Activated CD8-positive, alpha-beta T cell treated with anti-CD3 and anti-CD28 coated beads for 36 hours (primary cell): ENCODE measurements around the gene HHATL. TPM values are rescaled to one million over a fixed set of nuclear protein-coding genes. Genes with fewer than 3 reads are reported as not detected.

Experiments used
- ATAC-seq: fragments of 200-7000 bp; cut with Tn5 transposase; one replicate; pipeline ENCODE4 v1.10.0; 2021; ENCODE audit warnings: mild to moderate bottlenecking, moderate library complexity
- CTCF ChIA-PET: fragments of 350-600 bp; sonication (Branson Sonifier 250); formaldehyde crosslinking; loops from one replicate; lab custom pipeline; 2021; ENCODE audit warnings: antibody characterized with exemption; lab: Charles Lee
- POLR2A ChIA-PET: fragments of 350-600 bp; sonication (Branson Sonifier 250); formaldehyde crosslinking; loops from one replicate; lab custom pipeline; 2021; ENCODE audit warnings: antibody characterized with exemption; lab: Charles Lee
- DNase-seq: peaks from one replicate; pipeline ENCODE4 v3.0.0-alpha.2; 2020
- H3K27ac Mint-ChIP-seq: one replicate; pipeline ENCODE4 v1.8.0; 2021; ENCODE audit warnings: mild to moderate bottlenecking, mixed read lengths
- H3K27me3 Mint-ChIP-seq: one replicate; pipeline ENCODE4 v1.8.0; 2021; ENCODE audit warnings: mixed read lengths
- H3K36me3 Mint-ChIP-seq: one replicate; pipeline ENCODE4 v1.8.0; 2021; ENCODE audit warnings: low read depth, mixed read lengths
- H3K4me1 Mint-ChIP-seq: one replicate; pipeline ENCODE4 v1.8.0; 2021; ENCODE audit warnings: low read depth, mixed read lengths
- H3K4me3 Mint-ChIP-seq: one replicate; pipeline ENCODE4 v1.8.0; 2021; ENCODE audit warnings: mild to moderate bottlenecking, moderate library complexity, mixed read lengths
- H3K9me3 Mint-ChIP-seq: one replicate; pipeline ENCODE4 v1.8.0; 2021; ENCODE audit warnings: mixed read lengths
- CTCF ChIP-seq: fragments of 200-600 bp; IDR thresholded peaks from one replicate; pipeline ENCODE4 v1.8.0; 2022; ENCODE audit warnings: antibody characterized with exemption, mild to moderate bottlenecking
- intact Hi-C: fragments of 100-400 bp; cut with micrococcal nuclease; formaldehyde crosslinking; loops from one replicate; pipeline ENCODE4 v1.10.0; 2022
- total RNA-seq, 2 experiments: library from RNA; stranded (reverse); gene quantifications; one replicate each; pipeline ENCODE4 v1.2.3, GENCODE V29; 2021

Gene HHATL
- total RNA-seq = not detected

- no peak for TF ChIP-seq CTCF
- H3K4me3 Mint-ChIP-seq = no peak within 1 kb of the TSS
- H3K27ac Mint-ChIP-seq = no peak within 1 kb of the TSS
- POLR2A ChIA-PET = no interaction called here
- peaks cover 2% of the 10 kb centered on the region for H3K27me3 Mint-ChIP-seq
- no peaks in the 10 kb centered on the region for H3K36me3 Mint-ChIP-seq
- ATAC-seq (no peak), DNase-seq (no peak)
- CTCF ChIA-PET = no interaction called here
- no peaks in the 10 kb centered on the region for H3K9me3 Mint-ChIP-seq
- peaks cover 2% of the 10 kb centered on the region for H3K4me1 Mint-ChIP-seq
- intact Hi-C loops = no loop called here
These were observed at the start of gene HHATL for GRCh38 chr3:42702066-42702951. TSS of gene HHATL (minus strand) at chr3:42702798. CDS start at chr3:42700826, 1,972 bp downstream.

GRCh38 chr3:42751609-42752008 is 49.0 kb upstream of the HHATL start:
- H3K36me3 Mint-ChIP-seq = no peaks in the 10 kb centered on the region
- no peaks in the 10 kb centered on the region for H3K9me3 Mint-ChIP-seq
- no peak overlapping the region for H3K4me3 Mint-ChIP-seq
- ChIA-PET POLR2A (no interaction called here), CTCF (interaction anchor here (1.1 kb wide), 1 partner anchor 10 kb away, joined by 3 read pairs; no protein-coding TSS in a partner anchor)
- DNase-seq (no peak), ATAC-seq (no peak)
- TF ChIP-seq CTCF = no peak
- H3K27me3 Mint-ChIP-seq = no peaks in the 10 kb centered on the region
- intact Hi-C loops = no loop called here
- H3K27ac Mint-ChIP-seq = no peak overlapping the region
- peaks cover 11% of the 10 kb centered on the region for H3K4me1 Mint-ChIP-seq

- TF ChIP-seq CTCF = no peak
- CTCF ChIA-PET = interaction anchor here (1.1 to 1.3 kb wide), 2 partner anchors 11 to 228 kb away, joined by 3 read pairs; no protein-coding TSS in a partner anchor
- POLR2A ChIA-PET = interaction anchor here (0.5 kb wide), 1 partner anchor 112 kb away, joined by 3 read pairs; no protein-coding TSS in a partner anchor
- Mint-ChIP-seq H3K27me3 (no peaks in the 10 kb centered on the region), H3K4me3 (no peak overlapping the region), H3K4me1 (peaks cover 11% of the 10 kb centered on the region), H3K36me3 (no peaks in the 10 kb centered on the region), H3K9me3 (no peaks in the 10 kb centered on the region), H3K27ac (no peak overlapping the region)
- DNase-seq = no peak
- intact Hi-C loops = no loop called here
- ATAC-seq = no peak
These were observed 48.2 kb upstream of the HHATL start for GRCh38 chr3:42750834-42751233.

- no peak overlapping the region for H3K4me3 Mint-ChIP-seq
- no peak for TF ChIP-seq CTCF
- ChIA-PET CTCF (interaction anchor here (0.9 to 1.4 kb wide), 3 partner anchors 38 to 98 kb away, joined by 3 to 4 read pairs (median 3); no protein-coding TSS in a partner anchor), POLR2A (no interaction called here)
- DNase-seq = no peak
- H3K27me3 Mint-ChIP-seq = no peaks in the 10 kb centered on the region
- intact Hi-C loops = loop anchor here (10.0 kb wide), 1 partner anchor 165 kb away; the partner anchor contains the start of gene SEC22C
- no peaks in the 10 kb centered on the region for H3K9me3 Mint-ChIP-seq
- H3K4me1 Mint-ChIP-seq = peaks cover 11% of the 10 kb centered on the region
- no peak for ATAC-seq
- H3K36me3 Mint-ChIP-seq = no peaks in the 10 kb centered on the region
- H3K27ac Mint-ChIP-seq = no peak overlapping the region
These were observed 47.2 kb upstream of the HHATL start for GRCh38 chr3:42749753-42750231.
